IMR-90 (cell line): ENCODE results near the gene PPP1R13B. TPM values are rescaled to one million over a fixed set of nuclear protein-coding genes. Genes with fewer than 3 reads are reported as not detected.
A peak's percentile ranks its signal among the peaks of the same experiment; 100 is the strongest.

Source experiments
- ATAC-seq: fragments of 200-7000 bp; cut with Tn5 transposase; 2 replicates; pipeline ENCODE4 v1.9.1; 2020; ENCODE audit warnings: low read depth, mild to moderate bottlenecking, moderate library complexity
- BruUV-seq: library from RNA; stranded (reverse); fragments of 400-500 nt; replicated peaks from 2 replicates; lab custom pipeline; 2021; lab: Mats Ljungman, UMichigan
- CTCF ChIA-PET: fragments of 300-600 bp; formaldehyde crosslinking; extraction: SDS; loops from one replicate; lab custom pipeline; 2021; ENCODE audit warnings: antibody characterized with exemption; lab: Yijun Ruan, JAX
- POLR2A ChIA-PET: fragments of 300-600 bp; sonication (Branson Sonifier 250); formaldehyde crosslinking; loops from one replicate; lab custom pipeline; 2022; ENCODE audit warnings: antibody characterized with exemption; ENCODE audit not compliant: unreplicated experiment; lab: Charles Lee
- DNase-seq: peaks from one replicate; pipeline ENCODE4 v3.0.0; 2013
- H2AFZ ChIP-seq: replicated peaks from 2 replicates; pipeline ENCODE3; 2013; ENCODE audit warnings: low read length, mild to moderate bottlenecking; ENCODE audit not compliant: poor library complexity
- H2AK5ac ChIP-seq: 2 replicates; pipeline ENCODE4 v1.6.1; 2013; ENCODE audit warnings: low read depth, low read length, inconsistent platforms
- H2AK9ac ChIP-seq: replicated peaks from 2 replicates; pipeline ENCODE3; 2013; ENCODE audit warnings: mild to moderate bottlenecking, low read depth, low read length, moderate library complexity; ENCODE audit not compliant: poor library complexity
- H2BK120ac ChIP-seq: 2 replicates; pipeline ENCODE4 v1.6.1; 2013; ENCODE audit warnings: low read depth, low read length, inconsistent platforms
- H2BK15ac ChIP-seq: 3 replicates; pipeline ENCODE4 v1.6.1; 2013; ENCODE audit warnings: low read depth, low read length, inconsistent platforms
- H2BK20ac ChIP-seq: 2 replicates; pipeline ENCODE4 v1.6.1; 2013; ENCODE audit warnings: low read depth, mild to moderate bottlenecking, inconsistent platforms, low read length, moderate library complexity
- H2BK5ac ChIP-seq: 2 replicates; pipeline ENCODE4 v1.6.1; 2013; ENCODE audit warnings: mild to moderate bottlenecking, low read depth, low read length, inconsistent platforms; ENCODE audit not compliant: poor library complexity, severe bottlenecking
- H3K14ac ChIP-seq: replicated peaks from 2 replicates; pipeline ENCODE4 v1.6.1; 2013; ENCODE audit warnings: low read depth, low read length, inconsistent platforms
- H3K18ac ChIP-seq: 2 replicates; pipeline ENCODE4 v1.6.1; 2013; ENCODE audit warnings: low read depth, low read length, control low read depth
- H3K23ac ChIP-seq: 2 replicates; pipeline ENCODE4 v1.6.1; 2013; ENCODE audit warnings: low read depth, low read length, inconsistent platforms
- H3K27ac ChIP-seq: 2 replicates; pipeline ENCODE4 v1.5.1; 2013; ENCODE audit warnings: mild to moderate bottlenecking, control low read depth, low read length; ENCODE audit not compliant: insufficient read depth
- H3K27me3 ChIP-seq: 2 replicates; pipeline ENCODE4 v1.6.1; 2013; ENCODE audit warnings: low read length; ENCODE audit not compliant: control insufficient read depth, insufficient read depth
- H3K36me3 ChIP-seq: 2 replicates; pipeline ENCODE4 v1.6.1; 2013; ENCODE audit warnings: low read length, mixed read lengths; ENCODE audit not compliant: control insufficient read depth, insufficient read depth
- H3K4ac ChIP-seq: 2 replicates; pipeline ENCODE4 v1.6.1; 2013; ENCODE audit warnings: low read depth, low read length, inconsistent platforms
- H3K4me1 ChIP-seq: 2 replicates; pipeline ENCODE4 v1.6.1; 2013; ENCODE audit warnings: low read length, mixed read lengths; ENCODE audit not compliant: control insufficient read depth, insufficient read depth
- H3K4me2 ChIP-seq: 2 replicates; pipeline ENCODE4 v1.6.1; 2013; ENCODE audit warnings: low read depth, mild to moderate bottlenecking, control low read depth, low read length, moderate library complexity
- H3K4me3 ChIP-seq: 2 replicates; pipeline ENCODE4 v1.5.1; 2013; ENCODE audit warnings: low read depth, mild to moderate bottlenecking, control low read depth, low read length, moderate library complexity; ENCODE audit not compliant: insufficient read depth
- H3K56ac ChIP-seq: 2 replicates; pipeline ENCODE4 v1.6.1; 2013; ENCODE audit warnings: low read length, inconsistent platforms; ENCODE audit not compliant: insufficient read depth; ENCODE audit errors: extremely low read depth
- H3K79me1 ChIP-seq, 2 experiments: 2 replicates each; pipeline ENCODE4 v1.6.1; 2013; ENCODE audit warnings: low read length in 2 of 2, inconsistent platforms in 1 of 2, low read depth in 1 of 2
- H3K9ac ChIP-seq: 2 replicates; pipeline ENCODE4 v1.6.1; 2013; ENCODE audit warnings: low read depth, low read length, control low read depth
- H3K9me1 ChIP-seq: 2 replicates; pipeline ENCODE4 v1.6.1; 2013; ENCODE audit warnings: low read length, inconsistent platforms; ENCODE audit not compliant: insufficient read depth
- H3K9me3 ChIP-seq: 2 replicates; pipeline ENCODE4 v1.6.1; 2013; ENCODE audit warnings: low read length; ENCODE audit not compliant: control insufficient read depth, insufficient read depth
- H4K20me1 ChIP-seq: 2 replicates; pipeline ENCODE4 v1.6.1; 2013; ENCODE audit warnings: low read length, inconsistent platforms; ENCODE audit not compliant: insufficient read depth
- H4K5ac ChIP-seq: 2 replicates; pipeline ENCODE4 v1.6.1; 2013; ENCODE audit warnings: mild to moderate bottlenecking, low read depth, low read length, control low read depth
- H4K8ac ChIP-seq, 2 experiments: 2 replicates each; pipeline ENCODE4 v1.6.1; 2013; ENCODE audit warnings: low read depth in 2 of 2, low read length in 2 of 2, control low read depth in 1 of 2, inconsistent platforms in 1 of 2
- H4K91ac ChIP-seq: 2 replicates; pipeline ENCODE4 v1.6.1; 2013; ENCODE audit warnings: low read depth, low read length, inconsistent platforms; ENCODE audit not compliant: insufficient read depth
- CEBPB ChIP-seq: IDR thresholded peaks from 2 replicates; pipeline ENCODE4 v1.6.1; 2012; ENCODE audit warnings: low read depth, low read length, improper control_type of control experiment
- CHD1 ChIP-seq: IDR thresholded peaks from 2 replicates; pipeline ENCODE4 v1.6.1; 2012; ENCODE audit warnings: low read depth, low read length, improper control_type of control experiment
- CTCF ChIP-seq: conservative IDR thresholded peaks from 2 replicates; pipeline ENCODE4 v1.5.1; 2012; ENCODE audit warnings: mild to moderate bottlenecking, low read depth, low read length, improper control_type of control experiment
- FOS ChIP-seq: fragments of 150-350 bp; IDR thresholded peaks from 2 replicates; pipeline ENCODE4 v1.6.1; 2016; ENCODE audit warnings: low read depth, low read length
- MAFK ChIP-seq: IDR thresholded peaks from 2 replicates; pipeline ENCODE4 v1.6.1; 2012; ENCODE audit warnings: low read depth, low read length, improper control_type of control experiment
- MAZ ChIP-seq: IDR thresholded peaks from 2 replicates; pipeline ENCODE4 v1.6.1; 2012; ENCODE audit warnings: low read depth, mild to moderate bottlenecking, low read length, improper control_type of control experiment, moderate library complexity, borderline replicate concordance
- MXI1 ChIP-seq: IDR thresholded peaks from 2 replicates; pipeline ENCODE4 v1.6.1; 2012; ENCODE audit warnings: low read depth, mild to moderate bottlenecking, low read length, moderate library complexity, borderline replicate concordance
- NFE2L2 ChIP-seq: fragments of 150-350 bp; IDR thresholded peaks from 2 replicates; pipeline ENCODE4 v1.6.1; 2016; ENCODE audit warnings: low read depth, mild to moderate bottlenecking, low read length
- POLR2A ChIP-seq: IDR thresholded peaks from 2 replicates; pipeline ENCODE4 v1.6.1; 2012; ENCODE audit warnings: mild to moderate bottlenecking, low read depth, low read length
- RAD21 ChIP-seq: IDR thresholded peaks from 2 replicates; pipeline ENCODE4 v1.6.1; 2012; ENCODE audit warnings: low read length, improper control_type of control experiment
- RCOR1 ChIP-seq: IDR thresholded peaks from 2 replicates; pipeline ENCODE4 v1.6.1; 2012; ENCODE audit warnings: mild to moderate bottlenecking, low read length, improper control_type of control experiment; ENCODE audit not compliant: insufficient replicate concordance
- RFX5 ChIP-seq: IDR thresholded peaks from 2 replicates; pipeline ENCODE4 v1.8.0; 2012; ENCODE audit warnings: low read depth, mild to moderate bottlenecking, low read length, moderate library complexity
- WGBS, 2 experiments: methylation state at CpG; one replicate each; pipeline versions ENCODE4 v1.1.5 to v1.1.7; 2013; ENCODE audit warnings: missing lambda C conversion rate in 2 of 2; ENCODE audit not compliant: insufficient read length in 1 of 2; ENCODE audit errors: extremely low coverage in 2 of 2; 5-methylcytosine and 5-hydroxymethylcytosine counted together
- dilution Hi-C: fragments of 300-500 bp; cut with HindIII; formaldehyde crosslinking; loops from one replicate; pipeline ENCODE4 v1.14.3; 2018; ENCODE audit warnings: low sequenced_read_pairs; ENCODE audit not compliant: unreplicated experiment
- in situ Hi-C: fragments of 300-500 bp; cut with MboI; formaldehyde crosslinking; loops from 3 replicates; pipeline ENCODE4 v1.14.3; 2019; ENCODE audit warnings: low sequenced_read_pairs, inconsistent platforms, mixed read lengths
- intact Hi-C: fragments of 100-400 bp; cut with micrococcal nuclease; formaldehyde crosslinking; loops from 2 replicates; pipeline ENCODE4 v1.10.0; 2022
- polyA plus RNA-seq, 3 experiments: library from polyadenylated mRNA; depleted of rRNA; stranded (reverse); fragments of >200 nt; gene quantifications; 2 replicates each; pipeline ENCODE4 v1.2.3, GENCODE V29; 2012; ENCODE audit warnings: low replicate concordance in 1 of 3
- total RNA-seq: library from RNA; depleted of rRNA; stranded (reverse); fragments of >200 nt; gene quantifications from 2 replicates; pipeline ENCODE4 v1.2.3, GENCODE V29; 2012
- TF ChIP-seq, protein P1 (sequence below): fragments of 150-350 bp; IDR thresholded peaks from 2 replicates; pipeline ENCODE4 v1.6.1; 2016; ENCODE audit warnings: low read depth, mild to moderate bottlenecking, low read length, moderate library complexity, borderline replicate concordance

The PPP1R13B gene
- total and polyA plus RNA-seq, 2 of the 4 experiments (the other 2 are of a cell fraction) = 1.6 to 2.8 TPM

GRCh38 chr14:103801459-103801858 lies 45.9 kb downstream of the PPP1R13B start:
- BruUV-seq = no TSS peak
- Histone ChIP-seq H2AFZ (peak overlapping the region; percentile 57), H3K27me3 (no peaks in the 10 kb centered on the region), H3K4ac (no peak overlapping the region), H2BK5ac (no peak overlapping the region), H4K20me1 (no peaks in the 10 kb centered on the region), H3K23ac (no peak overlapping the region), H3K18ac (no peak overlapping the region), H3K27ac (no peak overlapping the region), H3K4me3 (no peak overlapping the region), H2BK15ac (no peak overlapping the region), H3K4me1 (peaks cover 2% of the 10 kb centered on the region; the same call in 1 of the 2 replicates), H4K91ac (no peak overlapping the region), H3K14ac (no peak overlapping the region), H4K8ac (0 out of 4 replicates have a peak overlapping the region, but pooled peaks of 1 of the 2 experiments have one; percentile 1), H3K36me3 (no peaks in the 10 kb centered on the region), H2AK9ac (no peak overlapping the region), H3K9me3 (no peaks in the 10 kb centered on the region), H2BK20ac (no peak overlapping the region), H3K79me1 (peaks cover 0 to 2% of the 10 kb centered on the region in 2 experiments; a peak in 1 of 4 replicates), H4K5ac (no peak overlapping the region), H2BK120ac (0 out of 2 replicates have a peak overlapping the region, but pooled peaks have one; percentile 4), H2AK5ac (no peak overlapping the region), H3K56ac (no peak overlapping the region), H3K4me2 (no peak overlapping the region), H3K9ac (no peak overlapping the region), H3K9me1 (0 out of 2 replicates have a peak, but pooled peaks cover 3% of the 10 kb centered on the region)
- dilution Hi-C loops (no loop called here), in situ Hi-C loops (no loop called here), intact Hi-C loops (loop anchor here (10.0 kb wide), 1 partner anchor 273 kb away; no protein-coding TSS in a partner anchor)
- TF ChIP-seq RCOR1 (no peak), CTCF (no peak), NFE2L2 (0 out of 2 replicates have a peak, but pooled peaks have one; percentile 8), MAZ (no peak), RAD21 (no peak), MXI1 (no peak), FOS (0 out of 2 replicates have a peak, but pooled peaks have one; percentile 18), RFX5 (no peak), POLR2A (no peak), MAFK (peak; percentile 31; the same call in 1 of the 2 replicates), CHD1 (no peak), CEBPB (peak; percentile 95)
- TF ChIP-seq, protein P1, sequence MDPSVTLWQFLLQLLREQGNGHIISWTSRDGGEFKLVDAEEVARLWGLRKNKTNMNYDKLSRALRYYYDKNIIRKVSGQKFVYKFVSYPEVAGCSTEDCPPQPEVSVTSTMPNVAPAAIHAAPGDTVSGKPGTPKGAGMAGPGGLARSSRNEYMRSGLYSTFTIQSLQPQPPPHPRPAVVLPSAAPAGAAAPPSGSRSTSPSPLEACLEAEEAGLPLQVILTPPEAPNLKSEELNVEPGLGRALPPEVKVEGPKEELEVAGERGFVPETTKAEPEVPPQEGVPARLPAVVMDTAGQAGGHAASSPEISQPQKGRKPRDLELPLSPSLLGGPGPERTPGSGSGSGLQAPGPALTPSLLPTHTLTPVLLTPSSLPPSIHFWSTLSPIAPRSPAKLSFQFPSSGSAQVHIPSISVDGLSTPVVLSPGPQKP = no peak
- DNase-seq (peak; percentile 79), ATAC-seq (peak; percentile 63)
- ChIA-PET POLR2A (no interaction called here), CTCF (no interaction called here)
- 66% methylated on average over 4 of the region's 4 CpGs; no CpG with 5 or more reads in 1 of the 2 experiments for WGBS, 2 experiments
